GM19043 (cell line): ENCODE results near the gene MATN1.
"Not testable (repeated sequence)": the region's sequence is repeated elsewhere in the genome, so short reads cannot be mapped to it uniquely, and the experiment has no call there.

Source experiments
- ATAC-seq: cut with Tn5 transposase; IDR thresholded peaks from one replicate; pipeline ENCODE4 v1.9.1; 2021; ENCODE audit warnings: low read depth; ENCODE audit not compliant: unreplicated experiment

MATN1 gene

GRCh38 chr1:30701258-30701633 lies 22.1 kb downstream of the MATN1 start:
- no peak for ATAC-seq

- no peak for ATAC-seq
Measured at GRCh38 chr1:30700528-30701257, 22.7 kb downstream of the MATN1 start.

- no peak for ATAC-seq
Measured at GRCh38 chr1:30699762-30700161, 23.6 kb downstream of the MATN1 start.

- ATAC-seq: no peak
Measured at GRCh38 chr1:30698401-30698981, 24.9 kb downstream of the MATN1 start.

GRCh38 chr1:30697571-30698376 lies 25.6 kb downstream of the MATN1 start:
- no peak for ATAC-seq

- ATAC-seq: no peak
Measured at GRCh38 chr1:30696831-30697230, 26.6 kb downstream of the MATN1 start.

GRCh38 chr1:30695439-30695841 lies 27.9 kb downstream of the MATN1 start:
- no peak for ATAC-seq

GRCh38 chr1:30694280-30695175 lies 28.9 kb downstream of the MATN1 start:
- ATAC-seq: no peak

- ATAC-seq: no peak
Measured at GRCh38 chr1:30693822-30694221, 29.6 kb downstream of the MATN1 start.

GRCh38 chr1:30693366-30693765 lies 30.0 kb downstream of the MATN1 start:
- no peak for ATAC-seq

- no peak for ATAC-seq
Measured at GRCh38 chr1:30692948-30693301, 30.5 kb downstream of the MATN1 start.

GRCh38 chr1:30692201-30692947 lies 31.0 kb downstream of the MATN1 start:
- ATAC-seq: no peak

GRCh38 chr1:30691480-30691879 lies 31.9 kb downstream of the MATN1 start:
- no peak for ATAC-seq

GRCh38 chr1:30689901-30690645 lies 33.3 kb downstream of the MATN1 start:
- ATAC-seq: no peak

- ATAC-seq: no peak
Measured at GRCh38 chr1:30688920-30689794, 34.2 kb downstream of the MATN1 start.

- not testable (repeated sequence) for ATAC-seq
Measured at GRCh38 chr1:30688516-30688915, 34.9 kb downstream of the MATN1 start.

GRCh38 chr1:30687886-30688285 lies 35.5 kb downstream of the MATN1 start:
- no peak for ATAC-seq

GRCh38 chr1:30686236-30686935 lies 37.0 kb downstream of the MATN1 start:
- ATAC-seq: no peak
